GM12891 (cell line): ENCODE results near the gene ZIC5.

Experiments
- POLR2A ChIP-seq: IDR thresholded peaks from 2 replicates; pipeline ENCODE4 v1.6.1; 2011; ENCODE audit warnings: low read depth, low read length, control low read depth
- POLR2AphosphoS5 ChIP-seq: IDR thresholded peaks from 2 replicates; pipeline ENCODE4 v1.6.1; 2011; ENCODE audit warnings: low read depth, low read length, control low read depth
- SPI1 ChIP-seq: IDR thresholded peaks from 2 replicates; pipeline ENCODE4 v1.6.1; 2011; ENCODE audit warnings: low read depth, low read length, control low read depth
- TAF1 ChIP-seq: IDR thresholded peaks from 2 replicates; pipeline ENCODE4 v1.6.1; 2011; ENCODE audit warnings: low read depth, low read length, control low read depth

- TF ChIP-seq POLR2AphosphoS5 (no peak), POLR2A (no peak), TAF1 (no peak), SPI1 (no peak)
Measured at GRCh38 chr13:99929866-99930265, 41.7 kb downstream of the ZIC5 start.
